GM18502 (cell line): Measurements from ENCODE around the gene GABRB1.

Experiments used
- ATAC-seq: cut with Tn5 transposase; IDR thresholded peaks from one replicate; pipeline ENCODE4 v1.9.1; 2021; ENCODE audit warnings: mild to moderate bottlenecking; ENCODE audit not compliant: unreplicated experiment, poor library complexity

The GABRB1 gene

DNA sequence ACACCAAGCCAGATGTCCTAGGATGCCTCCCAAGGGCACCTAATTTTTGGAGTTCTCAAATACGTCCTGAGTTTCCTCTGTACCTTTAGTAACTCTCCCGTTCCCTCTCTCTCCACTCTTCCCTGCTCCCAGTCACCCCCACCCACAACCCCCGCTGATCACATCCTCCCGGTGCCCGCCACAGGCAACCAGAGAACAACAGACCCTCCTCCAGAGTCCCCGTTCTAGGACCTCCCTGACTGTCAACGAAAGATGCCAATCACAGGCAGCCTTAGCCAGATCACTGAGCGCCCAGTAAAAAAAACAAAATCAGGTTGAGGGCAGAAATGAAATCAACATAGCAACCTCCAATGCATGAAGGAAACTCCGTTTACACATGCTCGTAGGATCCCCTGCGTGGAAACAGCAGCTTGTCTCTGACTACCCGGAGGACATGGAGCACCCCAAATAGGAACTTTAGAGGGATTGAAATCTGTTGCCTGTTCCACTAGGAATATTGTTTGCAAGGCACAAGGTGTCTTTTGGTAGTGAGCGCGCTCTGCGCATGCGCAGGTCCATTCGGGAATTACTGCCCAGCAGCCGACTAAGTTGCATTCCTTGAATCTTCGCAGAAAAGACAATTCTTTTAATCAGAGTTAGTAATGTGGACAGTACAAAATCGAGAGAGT, at the start of gene GABRB1:
TSS of gene GABRB1 (plus strand) at position 557 of the 668 bp plus-strand sequence.
- ATAC-seq, result no peak

DNA sequence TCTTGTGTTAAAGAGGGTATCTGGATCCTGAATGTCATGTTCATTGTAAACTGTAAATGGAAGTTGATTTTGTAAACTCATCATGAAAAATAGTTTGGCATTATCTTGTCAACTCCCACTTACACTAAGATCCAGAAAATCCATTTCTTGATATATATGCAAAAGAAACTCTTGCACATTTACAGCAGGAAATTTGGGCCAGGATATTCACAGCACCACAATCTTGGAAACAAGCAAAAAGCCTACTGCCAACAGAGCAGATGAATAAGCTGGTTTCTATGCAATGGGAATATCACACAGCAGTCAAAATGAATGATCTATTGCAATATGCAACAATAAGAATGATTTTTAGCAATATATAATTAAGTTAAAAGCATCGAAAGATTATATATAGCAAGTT, 46.6 kb upstream of the GABRB1 start:
- ATAC-seq, result no peak

DNA sequence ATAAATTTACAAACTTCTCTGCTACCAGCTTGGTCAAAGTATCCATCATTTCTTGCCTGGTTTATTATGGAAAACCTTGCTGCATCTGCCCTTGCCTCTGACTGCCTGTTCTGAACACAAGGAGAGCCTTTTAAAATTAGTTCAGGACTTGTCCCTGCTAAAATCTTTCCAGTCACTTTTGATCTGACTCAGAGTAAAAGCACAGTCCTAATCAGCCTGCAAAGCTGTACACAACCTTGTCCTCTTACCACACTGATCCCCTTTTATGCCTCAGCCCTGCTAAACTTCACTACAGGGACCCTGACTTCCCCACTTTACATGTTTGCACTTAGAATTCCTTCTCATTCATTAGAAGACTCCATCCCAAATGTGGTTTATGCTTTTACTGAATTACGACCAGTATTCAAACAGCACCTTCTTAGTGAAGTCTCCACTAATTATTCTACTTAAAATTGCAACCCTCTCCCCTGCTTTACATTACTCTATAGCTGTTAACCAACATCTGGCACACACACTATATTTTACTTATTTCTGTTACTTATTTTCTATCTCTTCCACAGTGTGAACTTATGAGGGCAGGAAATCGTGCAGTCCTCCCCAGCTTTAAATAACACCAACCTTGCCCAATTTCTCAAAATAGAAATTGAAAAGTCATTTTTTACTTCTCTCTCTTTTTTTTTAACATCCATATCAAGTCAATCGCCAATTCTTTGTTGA, 44.3 kb upstream of the GABRB1 start:
- no peak for ATAC-seq

DNA sequence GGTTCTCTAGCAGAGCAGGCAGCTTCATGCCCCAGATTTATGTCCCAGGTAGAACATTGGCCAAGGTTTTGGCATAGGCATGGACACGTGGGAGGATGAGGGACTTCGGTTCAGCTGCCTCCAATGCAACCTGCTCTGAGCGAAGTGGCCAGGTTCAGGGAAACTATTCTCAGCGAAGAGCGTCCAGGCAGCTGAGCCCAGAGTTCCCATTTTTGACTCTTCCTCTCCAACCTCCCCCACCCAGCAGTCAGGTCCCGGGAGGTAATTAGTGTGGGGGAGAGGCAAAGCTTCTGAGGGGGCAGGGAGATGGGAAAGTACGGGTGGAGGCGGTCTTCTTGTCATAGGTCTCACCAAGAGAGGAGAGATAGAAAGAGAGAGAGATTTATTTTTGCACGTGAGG, 39.0 kb upstream of the GABRB1 start:
- no peak for ATAC-seq

GRCh38 chr4:46993075-46994006, 38.0 kb upstream of the GABRB1 start, which contains the start of gene GABRA4:
TSS of gene GABRA4 (minus strand) at chr4:46993581. CDS start at chr4:46993424, 157 bp downstream.
- no peak for ATAC-seq

- ATAC-seq, result no peak
Measured at GRCh38 chr4:46994007-46994405, 37.4 kb upstream of the GABRB1 start.

GRCh38 chr4:46999566-46999965, 31.8 kb upstream of the GABRB1 start:
- ATAC-seq, result no peak

DNA sequence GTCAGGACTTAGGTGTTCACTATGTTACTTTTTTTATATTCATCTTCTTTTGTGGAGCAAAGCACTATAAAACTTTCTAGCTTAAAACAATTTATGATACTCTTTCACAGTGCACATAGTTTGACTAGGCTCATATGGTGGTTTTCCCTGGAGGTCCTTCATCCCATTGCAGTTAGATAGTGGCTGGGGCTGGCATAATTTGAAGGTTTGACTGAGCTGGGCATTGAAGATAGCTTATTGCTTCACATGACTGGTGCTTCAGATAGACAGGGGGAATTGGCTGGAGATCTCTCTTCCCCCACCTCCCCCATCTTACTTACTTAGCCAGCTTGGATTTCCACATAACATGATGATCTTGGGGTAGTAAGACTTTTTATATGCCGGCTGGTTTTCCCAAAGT, 31.0 kb upstream of the GABRB1 start:
- no peak for ATAC-seq

DNA sequence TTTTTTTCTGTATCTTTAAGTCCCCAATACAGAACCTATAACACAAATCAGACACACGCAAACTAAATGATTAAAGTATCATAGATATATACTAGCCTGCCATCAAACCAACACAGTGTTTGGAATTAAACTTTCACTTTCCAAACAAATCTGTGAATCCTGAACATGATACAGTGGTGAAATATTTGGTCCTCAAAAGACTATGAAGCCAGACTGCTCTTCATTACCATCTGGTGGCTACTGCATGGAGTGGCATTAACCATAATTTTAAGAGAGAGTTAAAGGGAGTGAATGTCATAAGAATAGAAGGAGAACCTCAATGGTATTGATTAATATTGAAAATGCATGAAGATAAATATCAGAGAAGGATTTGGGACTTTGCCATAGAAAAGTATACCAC, 28.8 kb upstream of the GABRB1 start:
- no peak for ATAC-seq

DNA sequence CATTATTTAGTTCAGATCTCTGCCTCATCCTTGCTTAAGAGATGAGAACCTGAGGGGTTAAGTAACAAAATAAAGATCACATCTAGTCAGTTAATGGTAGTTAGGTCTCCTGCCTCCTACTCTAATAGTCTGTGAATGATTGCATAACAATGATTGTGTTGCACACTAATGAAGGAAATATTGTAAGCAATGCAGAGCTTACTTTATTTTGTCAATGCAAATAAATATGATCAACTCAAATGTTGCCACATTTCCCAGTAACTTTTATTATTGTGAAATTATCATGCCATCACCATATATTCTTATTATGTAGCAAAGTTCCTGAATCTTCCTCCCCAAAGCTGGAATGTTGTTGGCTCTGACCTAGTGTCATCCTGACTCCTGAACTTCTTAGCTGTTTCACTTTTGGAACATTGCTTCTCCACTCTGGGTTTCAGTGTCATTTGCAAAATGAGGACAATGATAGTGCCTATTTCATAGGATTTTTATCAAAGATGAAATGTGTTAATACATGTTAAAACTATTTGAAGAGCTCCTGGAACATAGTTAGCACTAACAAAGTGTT, 20.9 kb upstream of the GABRB1 start:
- peak; percentile 30 for ATAC-seq

DNA sequence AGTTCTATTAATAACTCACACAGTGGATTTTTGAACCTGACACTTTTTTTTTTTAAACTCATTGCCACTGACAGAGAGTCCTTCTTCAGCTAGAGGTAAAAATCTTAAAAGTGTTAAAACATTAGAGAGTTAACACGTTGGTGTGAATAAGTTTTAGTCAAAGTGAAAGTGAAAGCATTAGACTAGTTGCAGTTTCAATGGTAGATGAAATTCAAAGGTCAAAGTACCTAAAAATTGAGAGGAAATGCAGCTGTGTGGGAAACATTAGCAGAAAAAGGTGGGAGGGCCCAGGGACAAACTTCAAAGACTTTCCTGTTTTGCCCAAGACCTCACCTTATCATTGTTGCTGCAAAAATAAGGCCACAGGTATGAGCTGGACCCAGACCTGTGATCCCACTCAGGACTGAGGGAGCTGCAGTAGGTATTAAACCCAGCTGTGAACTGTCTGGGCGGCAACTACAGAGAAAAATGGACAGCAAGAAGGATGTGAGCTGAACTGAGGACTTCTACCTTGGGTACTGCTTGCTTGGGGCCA, 20.4 kb upstream of the GABRB1 start:
- peak; percentile 89 for ATAC-seq

GRCh38 chr4:47012676-47013075, 18.7 kb upstream of the GABRB1 start:
- ATAC-seq, result no peak

- ATAC-seq, result no peak
Measured at GRCh38 chr4:47013373-47013772, 18.0 kb upstream of the GABRB1 start.

- no peak for ATAC-seq
Measured at GRCh38 chr4:47017081-47017480, 14.3 kb upstream of the GABRB1 start.

GRCh38 chr4:47017494-47017893, 13.9 kb upstream of the GABRB1 start:
- ATAC-seq, result no peak

DNA sequence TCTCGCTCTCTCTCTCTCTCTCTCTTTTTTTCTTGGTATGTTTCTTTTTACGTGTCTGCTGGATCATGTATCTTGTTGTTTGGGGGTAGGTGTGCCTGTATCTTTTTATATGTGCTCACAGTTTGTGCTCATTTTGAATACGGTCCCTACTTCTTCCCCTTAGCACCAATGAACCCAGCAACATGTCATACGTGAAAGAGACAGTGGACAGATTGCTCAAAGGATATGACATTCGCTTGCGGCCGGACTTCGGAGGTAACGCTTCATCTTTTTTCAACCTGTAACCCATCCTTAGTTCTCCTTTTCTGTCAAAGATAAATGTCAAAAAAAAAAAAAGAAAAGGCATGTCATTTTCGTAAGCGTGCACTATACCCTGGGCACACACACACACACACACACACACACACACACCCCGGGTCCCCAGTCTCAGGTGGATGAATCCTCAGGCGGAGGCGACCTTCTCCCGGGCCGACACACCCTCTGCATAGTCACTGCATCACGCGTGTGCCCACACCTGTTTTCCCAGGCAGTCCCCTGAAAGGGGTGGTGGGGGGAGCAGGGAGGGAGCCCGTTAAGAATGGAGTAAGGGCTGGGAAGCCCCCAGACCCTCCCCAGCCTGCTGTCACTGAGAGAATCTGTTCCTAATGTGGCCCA, 511 bp downstream of the GABRB1 start:
- no peak for ATAC-seq

DNA sequence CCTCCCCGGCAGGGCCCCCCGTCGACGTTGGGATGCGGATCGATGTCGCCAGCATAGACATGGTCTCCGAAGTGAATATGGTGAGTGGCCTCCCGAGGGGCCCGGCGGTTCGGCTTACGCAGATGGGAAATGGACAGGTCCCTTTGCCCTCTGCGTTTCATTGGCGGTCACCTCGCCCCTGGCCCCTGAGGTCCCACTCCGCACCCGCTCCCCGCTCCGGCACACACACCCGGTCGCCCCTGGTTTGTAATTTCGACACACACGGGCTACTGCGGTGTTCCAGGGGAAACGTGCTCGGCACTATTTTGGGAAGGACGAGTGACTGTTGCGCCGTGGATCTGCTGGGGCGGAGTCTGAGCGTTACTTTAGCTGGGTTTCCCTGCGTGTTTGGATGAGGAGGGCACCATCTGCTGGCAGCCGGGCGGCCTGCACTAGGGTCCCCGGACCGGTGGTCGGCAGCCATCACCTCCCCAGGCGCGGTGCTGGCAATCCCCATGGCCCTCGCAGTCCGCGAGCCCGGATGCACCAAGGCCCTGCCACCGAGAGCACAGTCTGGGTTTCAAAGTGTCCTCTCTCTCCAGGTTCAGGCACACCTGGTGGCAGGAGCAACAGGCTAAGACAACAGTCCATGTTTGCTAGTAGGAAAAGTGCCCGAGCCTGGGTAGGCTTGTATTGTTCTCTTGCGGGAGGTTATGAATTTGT, 1.2 kb downstream of the GABRB1 start:
- peak; percentile 92 for ATAC-seq

DNA sequence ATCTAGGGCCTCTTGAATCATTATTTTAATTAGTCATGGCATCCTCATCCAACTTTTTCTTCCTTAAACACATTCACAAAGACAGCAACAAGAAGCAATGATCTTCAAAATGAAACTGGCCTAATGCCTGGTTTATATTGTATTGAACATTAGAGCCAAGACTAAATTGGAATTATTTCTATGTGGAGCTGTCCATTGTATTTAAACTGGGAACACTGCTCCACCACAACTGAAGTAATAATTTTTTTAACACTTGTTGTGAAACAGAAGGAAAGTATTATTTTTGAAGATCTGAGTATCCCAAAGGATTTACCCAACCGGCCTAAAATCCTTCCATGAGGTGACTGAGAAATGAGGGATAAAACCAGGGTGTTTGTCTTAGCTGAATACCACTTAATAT, 6.9 kb downstream of the GABRB1 start:
- no peak for ATAC-seq

DNA sequence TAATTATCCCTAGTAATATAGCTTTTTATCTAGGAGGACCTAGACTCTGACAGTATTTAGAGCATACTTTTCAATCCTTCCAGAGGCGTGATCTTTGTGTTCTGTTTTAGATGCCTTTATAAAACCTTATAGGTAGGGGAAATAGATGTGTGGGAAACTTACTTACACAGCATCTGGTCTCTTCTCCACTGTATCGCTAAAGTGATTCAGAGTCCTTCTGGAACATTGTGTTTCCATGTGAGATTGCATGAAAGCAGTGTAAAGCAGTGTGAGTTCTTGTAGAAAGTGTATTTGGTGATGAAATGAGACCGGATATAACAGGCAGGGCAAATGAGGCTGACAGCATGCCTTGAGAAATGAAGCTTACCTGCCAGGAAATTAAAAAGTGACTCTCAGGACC, 9.5 kb downstream of the GABRB1 start:
- ATAC-seq, result no peak
